CD14-positive monocyte (primary cell): ENCODE measurements around the gene NTM. TPM values are rescaled to one million over a fixed set of nuclear protein-coding genes. Genes with fewer than 3 reads are reported as not detected.

Experiments
- DNase-seq, 3 donors: peaks; one replicate each; pipeline ENCODE4 v3.0.0-alpha.2; 2011 to 2022
- H2AFZ ChIP-seq: 2 replicates; pipeline ENCODE4 v1.6.0; 2012; ENCODE audit warnings: mild to moderate bottlenecking, low read depth, low read length, inconsistent platforms; ENCODE audit not compliant: insufficient read depth, poor library complexity, severe bottlenecking
- H3K27ac ChIP-seq, 2 donors: 1 replicate in 1 of 2; 2 replicates in 1 of 2; pipeline ENCODE4 v1.5.1; 2012 to 2013; ENCODE audit warnings: low read length in 2 of 2, control low read depth in 1 of 2, inconsistent platforms in 1 of 2, low read depth in 1 of 2, mild to moderate bottlenecking in 1 of 2
- H3K27me3 ChIP-seq, 2 donors: one replicate each; pipeline versions ENCODE4 v1.6.0 to v1.6.1; 2011 to 2013; ENCODE audit warnings: low read length in 2 of 2; ENCODE audit not compliant: control insufficient read depth in 2 of 2, insufficient read depth in 2 of 2
- H3K36me3 ChIP-seq, 2 donors: replicated peaks in 1 of 2; 1 replicate in 1 of 2; 2 replicates in 1 of 2; pipeline versions ENCODE4 v1.5.1 to v1.6.1; 2012 to 2013; ENCODE audit warnings: low read length in 2 of 2, control low read depth in 1 of 2, inconsistent platforms in 1 of 2, mild to moderate bottlenecking in 1 of 2; ENCODE audit not compliant: insufficient read depth in 2 of 2, control insufficient read depth in 1 of 2
- H3K4me1 ChIP-seq, 2 donors: 1 replicate in 1 of 2; 2 replicates in 1 of 2; pipeline versions ENCODE4 v1.5.1 to v1.6.1; 2012 to 2013; ENCODE audit warnings: low read length in 2 of 2, control low read depth in 1 of 2, inconsistent platforms in 1 of 2, mild to moderate bottlenecking in 1 of 2, moderate library complexity in 1 of 2; ENCODE audit not compliant: insufficient read depth in 2 of 2, control insufficient read depth in 1 of 2
- H3K4me2 ChIP-seq: replicated peaks from 2 replicates; pipeline ENCODE3; 2012; ENCODE audit warnings: low read length, moderate library complexity, mild to moderate bottlenecking; ENCODE audit not compliant: poor library complexity, severe bottlenecking; ENCODE audit errors: extremely low read depth
- H3K4me3 ChIP-seq, 3 experiments: fragments of 200-600 bp in 1 of 3; sonication (generic) in 1 of 3; replicated peaks in 1 of 3; 1 replicate in 2 of 3; 2 replicates in 1 of 3; pipeline ENCODE4 v1.5.1; 2011 to 2013; ENCODE audit warnings: low read length in 3 of 3, mild to moderate bottlenecking in 3 of 3, control low read depth in 2 of 3, low read depth in 2 of 3, inconsistent platforms in 1 of 3, moderate library complexity in 1 of 3
- H3K79me2 ChIP-seq: 2 replicates; pipeline ENCODE4 v1.6.0; 2012; ENCODE audit warnings: mild to moderate bottlenecking, control low read depth, inconsistent platforms, low read length, moderate library complexity; ENCODE audit not compliant: insufficient read depth
- H3K9ac ChIP-seq: 2 replicates; pipeline ENCODE4 v1.6.0; 2017; ENCODE audit warnings: low read length, mild to moderate bottlenecking; ENCODE audit not compliant: insufficient read depth, poor library complexity, severe bottlenecking
- H3K9me3 ChIP-seq, 2 donors: replicated peaks in 1 of 2; 1 replicate in 1 of 2; 2 replicates in 1 of 2; pipeline versions ENCODE4 v1.5.1 to v1.6.1; 2012 to 2013; ENCODE audit warnings: low read length in 2 of 2, control low read depth in 1 of 2; ENCODE audit not compliant: control insufficient read depth in 1 of 2, insufficient read depth in 1 of 2
- H4K20me1 ChIP-seq: 2 replicates; pipeline ENCODE4 v1.6.0; 2012; ENCODE audit warnings: mild to moderate bottlenecking, low read length, control low read depth, moderate library complexity; ENCODE audit not compliant: insufficient read depth
- H3K27ac Mint-ChIP-seq, 7 donors: one replicate each; pipeline ENCODE4 v1.8.0; 2020; ENCODE audit warnings: mild to moderate bottlenecking in 7 of 7, mixed read lengths in 7 of 7, moderate library complexity in 6 of 7, inconsistent platforms in 2 of 7
- H3K27me3 Mint-ChIP-seq, 3 donors: one replicate each; pipeline ENCODE4 v1.8.0; 2021 to 2022; ENCODE audit warnings: low read depth in 3 of 3, mild to moderate bottlenecking in 3 of 3, mixed read lengths in 3 of 3, moderate library complexity in 3 of 3, inconsistent platforms in 1 of 3
- H3K36me3 Mint-ChIP-seq, 2 donors: one replicate each; pipeline ENCODE4 v1.8.0; 2020; ENCODE audit warnings: mixed read lengths in 2 of 2, inconsistent platforms in 1 of 2, mild to moderate bottlenecking in 1 of 2
- H3K4me1 Mint-ChIP-seq: one replicate; pipeline ENCODE4 v1.8.0; 2020; ENCODE audit warnings: mild to moderate bottlenecking, mixed read lengths
- H3K4me3 Mint-ChIP-seq, 2 donors: one replicate each; pipeline ENCODE4 v1.8.0; 2020; ENCODE audit warnings: mild to moderate bottlenecking in 2 of 2, mixed read lengths in 2 of 2, moderate library complexity in 1 of 2
- H3K9me3 Mint-ChIP-seq, 7 donors: one replicate each; pipeline ENCODE4 v1.8.0; 2020 to 2022; ENCODE audit warnings: mixed read lengths in 7 of 7, mild to moderate bottlenecking in 6 of 7, moderate library complexity in 6 of 7, inconsistent platforms in 2 of 7
- WGBS: methylation state at CpG from one replicate; pipeline ENCODE4 v1.1.5; 2013; ENCODE audit warnings: missing lambda C conversion rate; ENCODE audit not compliant: insufficient coverage; 5-methylcytosine and 5-hydroxymethylcytosine counted together
- intact Hi-C, 2 donors: fragments of 100-400 bp; cut with micrococcal nuclease; formaldehyde crosslinking; loops; one replicate each; pipeline versions ENCODE4 v1.15.0 to v1.15.1; 2023
- polyA plus RNA-seq, 3 donors: library from polyadenylated mRNA; depleted of rRNA in 1 of 3; unstranded in 2 of 3; stranded (reverse) in 1 of 3; fragments of 300-500 nt in 2 of 3; fragments of >200 nt in 1 of 3; fragmentation: Illumina TruSeq in 2 of 3; gene quantifications; 1 replicate in 2 of 3; 2 replicates in 1 of 3; pipeline ENCODE4 v1.2.3, GENCODE V29; 2012 to 2021
- TF ChIP-seq, protein P1 (sequence below): fragments of 200-600 bp; IDR thresholded peaks from one replicate; pipeline ENCODE4 v1.8.0; 2022; ENCODE audit warnings: antibody characterized with exemption, mild to moderate bottlenecking

Gene NTM
- polyA plus RNA-seq, 3 donors, result not detected

GRCh38 chr11:131681920-131682319, 311.5 kb downstream of the NTM start:
- Mint-ChIP-seq H3K27me3 (peaks cover 0 to 7% (median 2%) of the 10 kb centered on the region in 3 donors), H3K36me3 (no peaks in the 10 kb centered on the region), H3K4me1 (no peaks in the 10 kb centered on the region), H3K4me3 (no peak overlapping the region), H3K27ac (no peak overlapping the region), H3K9me3 (no peaks in the 10 kb centered on the region)
- TF ChIP-seq, protein P1, sequence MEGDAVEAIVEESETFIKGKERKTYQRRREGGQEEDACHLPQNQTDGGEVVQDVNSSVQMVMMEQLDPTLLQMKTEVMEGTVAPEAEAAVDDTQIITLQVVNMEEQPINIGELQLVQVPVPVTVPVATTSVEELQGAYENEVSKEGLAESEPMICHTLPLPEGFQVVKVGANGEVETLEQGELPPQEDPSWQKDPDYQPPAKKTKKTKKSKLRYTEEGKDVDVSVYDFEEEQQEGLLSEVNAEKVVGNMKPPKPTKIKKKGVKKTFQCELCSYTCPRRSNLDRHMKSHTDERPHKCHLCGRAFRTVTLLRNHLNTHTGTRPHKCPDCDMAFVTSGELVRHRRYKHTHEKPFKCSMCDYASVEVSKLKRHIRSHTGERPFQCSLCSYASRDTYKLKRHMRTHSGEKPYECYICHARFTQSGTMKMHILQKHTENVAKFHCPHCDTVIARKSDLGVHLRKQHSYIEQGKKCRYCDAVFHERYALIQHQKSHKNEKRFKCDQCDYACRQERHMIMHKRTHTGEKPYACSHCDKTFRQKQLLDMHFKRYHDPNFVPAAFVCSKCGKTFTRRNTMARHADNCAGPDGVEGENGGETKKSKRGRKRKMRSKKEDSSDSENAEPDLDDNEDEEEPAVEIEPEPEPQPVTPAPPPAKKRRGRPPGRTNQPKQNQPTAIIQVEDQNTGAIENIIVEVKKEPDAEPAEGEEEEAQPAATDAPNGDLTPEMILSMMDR, result no peak
- intact Hi-C loops, result no loop called here
- Histone ChIP-seq H3K4me1 (no peaks in the 10 kb centered on the region), H3K9me3 (no peaks in the 10 kb centered on the region), H3K4me2 (no peak overlapping the region), H4K20me1 (no peaks in the 10 kb centered on the region), H3K9ac (no peak overlapping the region), H3K27me3 (no peaks in the 10 kb centered on the region), H3K4me3 (no peak overlapping the region), H3K27ac (no peak overlapping the region), H2AFZ (no peak overlapping the region), H3K79me2 (no peaks in the 10 kb centered on the region), H3K36me3 (no peaks in the 10 kb centered on the region)
- no peak for DNase-seq
- WGBS, result 86% methylated on average over 9 of the region's 9 CpGs

DNA sequence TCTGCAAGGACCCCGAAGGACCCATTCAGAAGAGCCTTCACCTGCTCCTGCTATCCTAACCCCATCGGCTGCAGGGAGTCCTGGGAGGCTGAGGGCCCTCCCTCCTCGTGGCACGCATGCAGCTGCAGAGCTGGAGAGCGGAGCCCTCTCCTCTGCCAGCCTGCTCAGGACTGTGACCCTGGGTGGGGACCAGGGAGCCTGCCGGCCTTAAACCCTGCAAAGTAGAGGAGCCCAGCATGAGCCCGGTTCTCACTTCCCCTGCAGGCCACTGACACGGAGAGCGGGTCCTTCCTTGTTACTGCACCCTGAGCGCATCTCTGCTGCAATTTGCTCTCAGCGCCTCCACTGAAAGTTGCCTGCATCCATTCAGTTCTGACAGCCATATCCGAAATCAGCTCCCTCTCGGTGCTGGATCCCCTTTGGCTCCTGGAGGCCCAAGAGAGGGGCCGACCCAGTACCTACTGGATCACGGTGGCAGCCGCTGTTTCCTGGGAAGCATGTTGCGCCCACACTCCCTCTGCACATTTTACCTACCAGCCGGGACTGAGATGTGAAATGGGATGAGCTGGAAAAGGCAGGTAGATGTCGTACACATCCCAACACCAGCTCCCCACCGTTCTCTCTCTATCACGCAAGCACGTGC, 312.1 kb downstream of the NTM start:
- WGBS, result 87% methylated on average over 17 of the region's 22 CpGs
- TF ChIP-seq, protein P1, result no peak
- no peaks in the 10 kb centered on the region for H3K9me3 Mint-ChIP-seq

More for the DNA sequence above, 312.1 kb downstream of the NTM start:
- Mint-ChIP-seq H3K27ac (no peak overlapping the region), H3K4me3 (no peak overlapping the region), H3K27me3 (peaks cover 0 to 7% (median 3%) of the 10 kb centered on the region in 3 donors), H3K4me1 (no peaks in the 10 kb centered on the region), H3K36me3 (no peaks in the 10 kb centered on the region)
- Histone ChIP-seq H3K27ac (no peak overlapping the region), H4K20me1 (no peaks in the 10 kb centered on the region), H3K4me3 (no peak overlapping the region), H2AFZ (no peak overlapping the region), H3K79me2 (no peaks in the 10 kb centered on the region), H3K4me1 (no peaks in the 10 kb centered on the region), H3K27me3 (no peaks in the 10 kb centered on the region), H3K9ac (no peak overlapping the region), H3K4me2 (no peak overlapping the region), H3K36me3 (no peaks in the 10 kb centered on the region), H3K9me3 (no peaks in the 10 kb centered on the region)
- intact Hi-C loops, result no loop called here
- DNase-seq, result no peak
